CD4-positive, alpha-beta memory T cell (primary cell): ENCODE measurements around the gene URAD. TPM values are rescaled to one million over a fixed set of nuclear protein-coding genes. Genes with fewer than 3 reads are reported as not detected.

Experiments
- CTCF ChIA-PET: fragments of 350-600 bp; sonication (Branson Sonifier 250); formaldehyde crosslinking; loops from one replicate; lab custom pipeline; 2021; ENCODE audit warnings: inconsistent platforms; ENCODE audit not compliant: partially characterized antibody; lab: Charles Lee
- POLR2A ChIA-PET: fragments of 350-600 bp; sonication (Branson Sonifier 250); formaldehyde crosslinking; loops from one replicate; lab custom pipeline; 2021; ENCODE audit not compliant: partially characterized antibody; lab: Charles Lee
- DNase-seq, 5 donors: peaks; one replicate each; pipeline versions ENCODE4 v3.0.0 to v3.0.0-alpha.2; 2020 to 2022; ENCODE audit warnings: mixed read lengths in 1 of 5
- H3K27ac ChIP-seq: one replicate; pipeline ENCODE4 v1.7.0; 2013; ENCODE audit warnings: low read depth, low read length
- H3K27me3 ChIP-seq: 2 replicates; pipeline ENCODE4 v1.7.0; 2013; ENCODE audit warnings: mild to moderate bottlenecking, low read length, moderate library complexity; ENCODE audit not compliant: insufficient read depth
- H3K36me3 ChIP-seq: 2 replicates; pipeline ENCODE4 v1.7.0; 2013; ENCODE audit warnings: mild to moderate bottlenecking, low read length, moderate library complexity; ENCODE audit not compliant: insufficient read depth
- H3K4me1 ChIP-seq: 2 replicates; pipeline ENCODE4 v1.7.0; 2013; ENCODE audit warnings: mild to moderate bottlenecking, low read length, moderate library complexity; ENCODE audit not compliant: insufficient read depth
- H3K4me3 ChIP-seq, 2 donors: one replicate each; pipeline ENCODE4 v1.7.0; 2013; ENCODE audit warnings: low read length in 2 of 2, mild to moderate bottlenecking in 1 of 2
- H3K9me3 ChIP-seq, 2 donors: one replicate each; pipeline ENCODE4 v1.7.0; 2013; ENCODE audit warnings: low read length in 2 of 2, control low read depth in 1 of 2; ENCODE audit not compliant: control insufficient read depth in 1 of 2
- H3K27ac Mint-ChIP-seq, 7 donors: one replicate each; pipeline ENCODE4 v1.8.0; 2020 to 2021; ENCODE audit warnings: mixed read lengths in 7 of 7, mild to moderate bottlenecking in 6 of 7, inconsistent platforms in 3 of 7, moderate library complexity in 3 of 7
- H3K27me3 Mint-ChIP-seq, 2 donors: one replicate each; pipeline ENCODE4 v1.8.0; 2020 to 2021; ENCODE audit warnings: mixed read lengths in 2 of 2
- H3K36me3 Mint-ChIP-seq, 2 donors: one replicate each; pipeline ENCODE4 v1.8.0; 2020 to 2021; ENCODE audit warnings: mixed read lengths in 2 of 2, inconsistent platforms in 1 of 2, mild to moderate bottlenecking in 1 of 2
- H3K4me1 Mint-ChIP-seq, 4 donors: one replicate each; pipeline ENCODE4 v1.8.0; 2020 to 2021; ENCODE audit warnings: mixed read lengths in 4 of 4, mild to moderate bottlenecking in 1 of 4
- H3K4me3 Mint-ChIP-seq, 8 donors: one replicate each; pipeline ENCODE4 v1.8.0; 2020 to 2021; ENCODE audit warnings: mixed read lengths in 8 of 8, mild to moderate bottlenecking in 7 of 8, moderate library complexity in 6 of 8, inconsistent platforms in 3 of 8
- H3K9me3 Mint-ChIP-seq, 8 donors: one replicate each; pipeline ENCODE4 v1.8.0; 2020 to 2021; ENCODE audit warnings: mixed read lengths in 8 of 8, mild to moderate bottlenecking in 5 of 8, inconsistent platforms in 3 of 8, moderate library complexity in 1 of 8
- intact Hi-C: fragments of 100-400 bp; cut with micrococcal nuclease; formaldehyde crosslinking; loops from one replicate; pipeline ENCODE4 v1.15.1; 2023
- polyA plus RNA-seq, 2 donors: library from polyadenylated mRNA; unstranded; fragments of 300-500 nt; fragmentation: Illumina TruSeq; gene quantifications; one replicate each; pipeline ENCODE4 v1.2.3, GENCODE V29; 2021
- total RNA-seq, 2 experiments: library from RNA; stranded (reverse); gene quantifications; one replicate each; pipeline ENCODE4 v1.2.3, GENCODE V29; 2021

Gene URAD
- total and polyA plus RNA-seq, 4 experiments from 2014 or later: not detected

DNA sequence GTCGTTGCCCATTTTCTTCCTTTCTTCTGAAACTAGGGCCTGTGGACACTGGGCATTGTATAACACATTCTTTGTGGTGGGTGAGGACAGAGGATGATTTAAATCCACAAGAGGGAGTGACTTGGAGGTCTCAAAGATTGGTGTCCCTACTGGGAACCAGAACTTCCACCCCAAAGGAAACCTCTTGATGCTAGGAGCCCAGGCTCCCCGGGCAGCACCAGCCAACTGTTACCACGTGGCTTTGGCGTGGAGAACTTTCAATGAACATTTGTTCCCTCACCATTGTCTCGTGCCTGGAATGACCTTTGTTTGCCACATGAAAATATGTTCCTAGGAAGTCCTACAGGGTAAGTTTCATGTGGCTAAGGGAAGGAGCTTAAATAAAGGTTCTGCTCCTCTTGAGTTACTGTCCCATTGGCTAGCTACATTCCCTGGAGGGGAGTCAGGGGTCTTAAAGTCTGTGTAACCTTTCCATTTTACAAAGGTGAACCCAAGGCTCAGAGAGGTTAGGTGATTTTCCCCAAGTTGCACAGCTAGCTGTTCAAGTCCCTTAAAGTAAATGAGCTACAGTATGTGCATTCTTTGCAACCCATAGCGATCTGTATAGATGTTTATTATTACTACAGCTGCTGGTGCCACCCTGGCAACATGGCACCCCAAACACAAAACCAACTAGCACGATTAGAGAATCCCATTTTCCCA, 14.4 kb downstream of the URAD start:
- POLR2A ChIA-PET: no interaction called here
- CTCF ChIA-PET: interaction anchor here (1.9 to 4.0 kb wide), 2 partner anchors 10 to 148 kb away, joined by 5 to 19 read pairs; no protein-coding TSS in a partner anchor
- Mint-ChIP-seq H3K9me3 (peaks cover 0 to 4% (median 0%) of the 10 kb centered on the region in 8 donors), H3K27me3 (peaks cover 63 to 67% of the 10 kb centered on the region in 2 donors), H3K36me3 (no peaks in the 10 kb centered on the region), H3K27ac (no peak overlapping the region), H3K4me3 (peak overlapping the region in 1 of 8 donors; percentile 32), H3K4me1 (peaks cover 6 to 41% (median 18%) of the 10 kb centered on the region in 4 donors)
- no peak for DNase-seq
- Histone ChIP-seq H3K4me3 (no peak overlapping the region), H3K27me3 (peaks cover 30% of the 10 kb centered on the region), H3K4me1 (no peaks in the 10 kb centered on the region), H3K9me3 (no peaks in the 10 kb centered on the region), H3K27ac (no peak overlapping the region), H3K36me3 (no peaks in the 10 kb centered on the region)
- intact Hi-C loops: no loop called here

DNA sequence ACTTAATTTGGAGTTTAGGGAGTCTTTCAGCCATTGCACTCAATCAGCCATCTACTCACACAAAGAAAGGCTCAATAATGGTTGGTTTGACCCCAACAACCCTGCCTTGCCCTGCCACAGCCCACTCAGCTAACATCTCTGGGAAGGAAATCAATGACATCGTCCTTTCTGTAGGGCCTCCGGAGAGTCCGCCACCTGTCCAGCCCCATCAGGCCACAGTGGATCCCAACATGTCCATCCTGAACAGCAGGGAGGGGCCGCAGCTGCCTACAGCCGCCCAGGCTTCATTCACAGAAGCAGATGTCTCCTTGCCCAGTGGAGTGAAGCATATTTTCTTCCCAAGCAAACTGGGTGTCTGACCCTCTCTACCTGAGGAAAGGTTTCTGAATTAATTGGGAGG, 15.2 kb downstream of the URAD start:
- ChIA-PET CTCF (interaction anchor here (4.0 kb wide), 1 partner anchor 11 kb away, joined by 19 read pairs; no protein-coding TSS in a partner anchor), POLR2A (no interaction called here)
- Mint-ChIP-seq H3K4me3 (no peak overlapping the region), H3K9me3 (peaks cover 0 to 4% (median 0%) of the 10 kb centered on the region in 8 donors), H3K27me3 (peaks cover 60 to 61% of the 10 kb centered on the region in 2 donors), H3K4me1 (peaks cover 6 to 39% (median 13%) of the 10 kb centered on the region in 4 donors), H3K36me3 (no peaks in the 10 kb centered on the region), H3K27ac (no peak overlapping the region)
- Histone ChIP-seq H3K9me3 (no peaks in the 10 kb centered on the region), H3K36me3 (no peaks in the 10 kb centered on the region), H3K27ac (no peak overlapping the region), H3K4me3 (no peak overlapping the region), H3K4me1 (peaks cover 5% of the 10 kb centered on the region), H3K27me3 (peaks cover 28% of the 10 kb centered on the region)
- no peak for DNase-seq
- intact Hi-C loops: no loop called here

- H3K9me3 ChIP-seq: no peaks in the 10 kb centered on the region
- Mint-ChIP-seq H3K4me1 (peaks cover 6 to 43% (median 15%) of the 10 kb centered on the region in 4 donors), H3K27me3 (peaks cover 64% of the 10 kb centered on the region in 2 donors), H3K36me3 (no peaks in the 10 kb centered on the region), H3K4me3 (no peak overlapping the region), H3K9me3 (peaks cover 0 to 4% (median 0%) of the 10 kb centered on the region in 8 donors), H3K27ac (no peak overlapping the region)
- no peak overlapping the region for H3K4me3 ChIP-seq
- peaks cover 5% of the 10 kb centered on the region for H3K4me1 ChIP-seq
- CTCF ChIA-PET: interaction anchor here (4.0 kb wide), 1 partner anchor 12 kb away, joined by 19 read pairs; no protein-coding TSS in a partner anchor
- no peak overlapping the region for H3K27ac ChIP-seq
- no peaks in the 10 kb centered on the region for H3K36me3 ChIP-seq
- DNase-seq: no peak
- intact Hi-C loops: no loop called here
- POLR2A ChIA-PET: no interaction called here
- peaks cover 32% of the 10 kb centered on the region for H3K27me3 ChIP-seq
Observed at GRCh38 chr13:27972478-27972820, 16.0 kb downstream of the URAD start.

DNA sequence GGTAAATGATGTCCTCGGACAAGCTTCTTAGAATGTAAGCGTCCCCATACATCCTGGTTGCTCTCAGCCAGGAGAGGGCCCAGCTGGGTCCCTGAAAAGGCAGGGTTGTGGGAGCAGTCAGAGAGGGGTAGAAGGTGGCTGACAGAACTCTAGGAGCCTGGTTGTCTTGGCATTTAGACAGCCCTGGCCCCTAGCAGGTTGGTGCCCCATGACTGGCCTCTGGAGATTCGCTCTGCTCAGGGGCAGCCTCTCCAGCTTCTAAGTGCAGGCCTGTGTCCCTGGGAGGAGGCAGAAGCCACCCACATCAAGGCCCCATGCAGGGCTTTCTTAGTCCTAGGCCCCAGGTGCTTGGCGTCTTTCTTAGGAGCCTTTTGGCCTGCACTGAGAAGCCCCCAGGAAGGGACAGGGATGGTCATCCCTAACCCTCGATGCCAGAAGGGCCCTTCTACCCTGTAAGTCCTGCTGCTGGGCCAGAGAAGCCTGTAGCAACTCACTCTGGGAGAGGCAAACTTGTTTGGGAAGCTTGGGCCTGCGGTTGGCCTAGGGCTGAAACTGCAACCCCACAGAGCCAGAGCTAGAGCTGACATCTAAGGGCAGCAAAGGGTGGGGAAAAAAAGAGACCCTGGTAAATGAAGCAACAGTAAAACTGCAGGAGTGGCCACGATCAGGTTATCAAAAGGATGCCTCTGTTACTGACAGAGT, 16.6 kb downstream of the URAD start:
- no peak overlapping the region for H3K4me3 Mint-ChIP-seq
- POLR2A ChIA-PET: no interaction called here
- H3K9me3 Mint-ChIP-seq: peaks cover 0 to 4% (median 0%) of the 10 kb centered on the region in 8 donors
- H3K4me1 Mint-ChIP-seq: peaks cover 6 to 44% (median 18%) of the 10 kb centered on the region in 4 donors
- Histone ChIP-seq H3K4me3 (no peak overlapping the region), H3K36me3 (no peaks in the 10 kb centered on the region), H3K4me1 (peaks cover 5% of the 10 kb centered on the region), H3K27ac (no peak overlapping the region), H3K9me3 (no peaks in the 10 kb centered on the region), H3K27me3 (peaks cover 37% of the 10 kb centered on the region)
- intact Hi-C loops: no loop called here
- H3K27ac Mint-ChIP-seq: no peak overlapping the region
- no peak for DNase-seq
- no peaks in the 10 kb centered on the region for H3K36me3 Mint-ChIP-seq
- peaks cover 63 to 69% of the 10 kb centered on the region in 2 donors for H3K27me3 Mint-ChIP-seq
- CTCF ChIA-PET: interaction anchor here (1.4 kb wide), 1 partner anchor 12 kb away, joined by 3 read pairs; no protein-coding TSS in a partner anchor

DNA sequence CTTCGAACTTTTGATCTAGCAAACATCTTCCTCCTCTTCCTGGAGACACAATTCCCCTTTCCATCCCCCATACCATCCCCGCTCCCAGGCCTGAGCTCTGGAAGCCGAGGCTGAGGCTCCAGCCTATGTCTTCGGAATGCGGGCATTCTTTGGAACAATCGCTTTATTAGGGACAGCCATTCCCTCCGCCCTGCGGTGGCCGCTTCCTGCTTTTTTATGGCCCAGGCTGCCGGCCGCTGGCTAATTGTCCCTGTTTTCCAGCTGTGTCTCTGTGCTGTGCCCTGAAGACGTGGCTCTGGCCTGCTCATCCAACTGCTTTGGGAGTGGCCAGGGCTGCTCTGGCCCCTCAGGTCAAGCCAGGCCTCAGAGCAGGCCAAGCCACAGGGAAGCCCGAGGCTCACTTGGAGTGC, 17.3 kb downstream of the URAD start:
- Histone ChIP-seq H3K27me3 (peaks cover 37% of the 10 kb centered on the region), H3K36me3 (no peaks in the 10 kb centered on the region), H3K9me3 (no peaks in the 10 kb centered on the region), H3K4me3 (no peak overlapping the region), H3K27ac (no peak overlapping the region), H3K4me1 (peaks cover 5% of the 10 kb centered on the region)
- ChIA-PET POLR2A (no interaction called here), CTCF (interaction anchor here (1.4 kb wide), 1 partner anchor 13 kb away, joined by 3 read pairs; no protein-coding TSS in a partner anchor)
- DNase-seq: no peak
- peaks cover 0 to 4% (median 0%) of the 10 kb centered on the region in 8 donors for H3K9me3 Mint-ChIP-seq
- no peaks in the 10 kb centered on the region for H3K36me3 Mint-ChIP-seq
- H3K27ac Mint-ChIP-seq: no peak overlapping the region
- intact Hi-C loops: no loop called here
- peak overlapping the region in 1 of 8 donors; percentile 48 for H3K4me3 Mint-ChIP-seq
- H3K27me3 Mint-ChIP-seq: peaks cover 63 to 66% of the 10 kb centered on the region in 2 donors
- peaks cover 6 to 48% (median 18%) of the 10 kb centered on the region in 4 donors for H3K4me1 Mint-ChIP-seq

GRCh38 chr13:27970382-27971235, 17.9 kb downstream of the URAD start:
- POLR2A ChIA-PET: no interaction called here
- Histone ChIP-seq H3K36me3 (no peaks in the 10 kb centered on the region), H3K9me3 (no peaks in the 10 kb centered on the region), H3K4me1 (peaks cover 5% of the 10 kb centered on the region), H3K27me3 (peaks cover 39% of the 10 kb centered on the region), H3K27ac (no peak overlapping the region), H3K4me3 (no peak overlapping the region)
- peaks cover 6 to 48% (median 18%) of the 10 kb centered on the region in 4 donors for H3K4me1 Mint-ChIP-seq
- no peak for DNase-seq
- CTCF ChIA-PET: interaction anchor here (1.0 to 1.4 kb wide), 3 partner anchors 9 to 13 kb away, joined by 3 read pairs; no protein-coding TSS in a partner anchor
- no peaks in the 10 kb centered on the region for H3K36me3 Mint-ChIP-seq
- intact Hi-C loops: no loop called here
- peaks cover 0 to 2% (median 0%) of the 10 kb centered on the region in 8 donors for H3K9me3 Mint-ChIP-seq
- no peak overlapping the region for H3K27ac Mint-ChIP-seq
- H3K4me3 Mint-ChIP-seq: peak overlapping the region in 2 of 8 donors; percentile 3 to 14
- peaks cover 64 to 68% of the 10 kb centered on the region in 2 donors for H3K27me3 Mint-ChIP-seq
